ENCODE data around the gene CFL1.

The CFL1 gene

DNA sequence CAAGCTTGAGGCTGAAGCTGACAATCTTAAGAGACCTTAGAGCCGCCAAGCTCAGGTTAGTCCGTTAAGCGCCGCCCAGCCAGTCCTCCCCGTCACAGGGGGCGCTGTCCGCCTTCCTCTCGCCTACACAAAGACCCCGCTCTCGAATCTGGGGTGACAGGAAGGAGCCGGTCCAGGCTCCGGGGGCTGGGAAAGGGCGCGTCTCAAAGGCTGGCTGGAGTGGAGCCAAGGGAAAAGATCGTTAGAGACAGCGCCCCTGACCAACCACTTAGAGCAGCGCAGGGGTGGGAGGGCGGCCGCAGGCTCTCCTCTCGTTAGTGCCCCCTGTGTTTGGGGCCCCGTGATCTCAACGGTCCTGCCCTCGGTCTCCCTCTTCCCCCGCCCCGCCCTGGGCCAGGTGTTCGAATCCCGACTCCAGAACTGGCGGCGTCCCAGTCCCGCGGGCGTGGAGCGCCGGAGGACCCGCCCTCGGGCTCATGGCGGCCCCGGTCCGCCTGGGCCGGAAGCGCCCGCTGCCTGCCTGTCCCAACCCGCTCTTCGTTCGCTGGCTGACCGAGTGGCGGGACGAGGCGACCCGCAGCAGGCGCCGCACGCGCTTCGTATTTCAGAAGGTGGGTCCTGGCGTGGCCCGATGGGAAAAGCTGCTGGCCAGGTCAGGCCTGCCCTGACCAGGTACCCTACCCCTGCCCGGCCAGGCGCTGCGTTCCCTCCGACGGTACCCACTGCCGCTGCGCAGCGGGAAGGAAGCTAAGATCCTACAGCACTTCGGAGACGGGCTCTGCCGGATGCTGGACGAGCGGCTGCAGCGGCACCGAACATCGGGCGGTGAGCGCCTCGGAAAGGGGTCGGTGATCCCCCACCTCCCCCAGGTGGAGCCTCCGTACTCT, 2.5 kb upstream of the CFL1 start, which contains the start of gene MUS81:
Gene MUS81 (plus strand): TSS at position 156 of the 887 bp plus-strand sequence. CDS start 321 bp downstream, at position 477.
- peak within 1 kb of the TSS; percentile 98 for H3K9ac ChIP-seq (ENCODE audit: low read depth, low read length, poor library complexity, severe bottlenecking)
- H3F3A ChIP-seq (ENCODE audit: low read depth), result 0 out of 2 replicates have a peak, but pooled peaks cover 7% of the 10 kb centered on the region
- H3K36me3 ChIP-seq (ENCODE audit: insufficient read depth, low read length), result peaks cover 34% of the 10 kb centered on the region; the same call in 1 of the 2 replicates
- H3K27me3 ChIP-seq (ENCODE audit: insufficient read depth, low read length, poor library complexity, severe bottlenecking), result peaks cover 11% of the 10 kb centered on the region
- peaks cover 38% of the 10 kb centered on the region for H3K4me1 ChIP-seq (ENCODE audit: insufficient read depth, low read length, poor library complexity, severe bottlenecking)
- no peaks in the 10 kb centered on the region for H3K9me3 ChIP-seq (ENCODE audit: insufficient read depth, low read depth, low read length)
- peak within 1 kb of the TSS; percentile 87; the same call in 1 of the 2 replicates for H2AFZ ChIP-seq (ENCODE audit: low read length)
- H3K4me3 ChIP-seq (ENCODE audit: low read length, poor library complexity, severe bottlenecking), result peak within 1 kb of the TSS; percentile 80
- no peaks in the 10 kb centered on the region for H3K9me2 ChIP-seq (replicated peaks; ENCODE audit: low read depth, low read length)
- H4K20me1 ChIP-seq (ENCODE audit: insufficient read depth, low read length, poor library complexity, severe bottlenecking), result peaks cover 42% of the 10 kb centered on the region
- peak within 1 kb of the TSS; percentile 99 for H3K4me2 ChIP-seq (ENCODE audit: low read depth, low read length, poor library complexity, severe bottlenecking)
- no peak for TF ChIP-seq EZH2phosphoT487 (IDR thresholded peaks at IDR 0.05; ENCODE audit: borderline replicate concordance)
- TF ChIP-seq, protein P1, sequence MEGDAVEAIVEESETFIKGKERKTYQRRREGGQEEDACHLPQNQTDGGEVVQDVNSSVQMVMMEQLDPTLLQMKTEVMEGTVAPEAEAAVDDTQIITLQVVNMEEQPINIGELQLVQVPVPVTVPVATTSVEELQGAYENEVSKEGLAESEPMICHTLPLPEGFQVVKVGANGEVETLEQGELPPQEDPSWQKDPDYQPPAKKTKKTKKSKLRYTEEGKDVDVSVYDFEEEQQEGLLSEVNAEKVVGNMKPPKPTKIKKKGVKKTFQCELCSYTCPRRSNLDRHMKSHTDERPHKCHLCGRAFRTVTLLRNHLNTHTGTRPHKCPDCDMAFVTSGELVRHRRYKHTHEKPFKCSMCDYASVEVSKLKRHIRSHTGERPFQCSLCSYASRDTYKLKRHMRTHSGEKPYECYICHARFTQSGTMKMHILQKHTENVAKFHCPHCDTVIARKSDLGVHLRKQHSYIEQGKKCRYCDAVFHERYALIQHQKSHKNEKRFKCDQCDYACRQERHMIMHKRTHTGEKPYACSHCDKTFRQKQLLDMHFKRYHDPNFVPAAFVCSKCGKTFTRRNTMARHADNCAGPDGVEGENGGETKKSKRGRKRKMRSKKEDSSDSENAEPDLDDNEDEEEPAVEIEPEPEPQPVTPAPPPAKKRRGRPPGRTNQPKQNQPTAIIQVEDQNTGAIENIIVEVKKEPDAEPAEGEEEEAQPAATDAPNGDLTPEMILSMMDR (conservative IDR thresholded peaks at IDR 0.05; ENCODE audit: low read length), result peak; percentile 90
- H3K79me2 ChIP-seq (ENCODE audit: insufficient read depth, low read length), result peaks cover 72% of the 10 kb centered on the region

DNA sequence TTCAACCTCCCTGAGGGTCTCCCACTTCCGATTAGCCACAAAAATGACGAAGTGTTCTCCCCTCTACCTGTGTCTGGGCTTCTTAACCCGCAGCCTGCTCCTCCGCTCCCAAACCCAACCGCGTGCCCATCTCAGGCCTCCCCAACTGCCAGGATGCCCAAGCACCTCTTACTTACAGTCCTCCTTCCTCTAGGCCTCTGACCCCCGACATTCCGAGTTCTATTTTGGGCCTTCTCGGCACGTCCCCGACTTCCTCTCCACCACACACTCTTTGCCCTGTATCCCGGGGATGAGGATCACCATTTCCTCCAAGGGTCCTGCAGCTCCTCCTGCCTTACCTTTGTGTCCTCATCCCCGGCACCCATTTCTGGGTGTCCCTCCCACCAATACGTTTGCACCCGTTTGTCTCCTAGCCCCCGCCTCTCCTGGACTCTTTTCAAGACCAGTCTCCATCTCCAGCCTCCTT, 1.9 kb upstream of the CFL1 start:
- Histone ChIP-seq H3K4me1 (ENCODE audit: insufficient read depth, low read length, poor library complexity, severe bottlenecking) (peaks cover 42% of the 10 kb centered on the region), H3F3A (ENCODE audit: low read depth) (0 out of 2 replicates have a peak, but pooled peaks cover 7% of the 10 kb centered on the region), H3K4me3 (ENCODE audit: low read length, poor library complexity, severe bottlenecking) (peak overlapping the region; percentile 80), H3K79me2 (ENCODE audit: insufficient read depth, low read length) (peaks cover 73% of the 10 kb centered on the region), H3K9ac (ENCODE audit: low read depth, low read length, poor library complexity, severe bottlenecking) (peak overlapping the region; percentile 98), H3K36me3 (ENCODE audit: insufficient read depth, low read length) (peaks cover 34% of the 10 kb centered on the region; the same call in 1 of the 2 replicates), H3K9me2 (replicated peaks; ENCODE audit: low read depth, low read length) (no peaks in the 10 kb centered on the region), H4K20me1 (ENCODE audit: insufficient read depth, low read length, poor library complexity, severe bottlenecking) (peaks cover 49% of the 10 kb centered on the region), H3K27me3 (ENCODE audit: insufficient read depth, low read length, poor library complexity, severe bottlenecking) (peaks cover 11% of the 10 kb centered on the region), H3K9me3 (ENCODE audit: insufficient read depth, low read depth, low read length) (no peaks in the 10 kb centered on the region), H3K4me2 (ENCODE audit: low read depth, low read length, poor library complexity, severe bottlenecking) (peak overlapping the region; percentile 95), H2AFZ (ENCODE audit: low read length) (peak overlapping the region; percentile 13; the same call in 1 of the 2 replicates)
- TF ChIP-seq, protein P1 (conservative IDR thresholded peaks at IDR 0.05; ENCODE audit: low read length), result no peak
- TF ChIP-seq EZH2phosphoT487 (IDR thresholded peaks at IDR 0.05; ENCODE audit: borderline replicate concordance), result no peak

DNA sequence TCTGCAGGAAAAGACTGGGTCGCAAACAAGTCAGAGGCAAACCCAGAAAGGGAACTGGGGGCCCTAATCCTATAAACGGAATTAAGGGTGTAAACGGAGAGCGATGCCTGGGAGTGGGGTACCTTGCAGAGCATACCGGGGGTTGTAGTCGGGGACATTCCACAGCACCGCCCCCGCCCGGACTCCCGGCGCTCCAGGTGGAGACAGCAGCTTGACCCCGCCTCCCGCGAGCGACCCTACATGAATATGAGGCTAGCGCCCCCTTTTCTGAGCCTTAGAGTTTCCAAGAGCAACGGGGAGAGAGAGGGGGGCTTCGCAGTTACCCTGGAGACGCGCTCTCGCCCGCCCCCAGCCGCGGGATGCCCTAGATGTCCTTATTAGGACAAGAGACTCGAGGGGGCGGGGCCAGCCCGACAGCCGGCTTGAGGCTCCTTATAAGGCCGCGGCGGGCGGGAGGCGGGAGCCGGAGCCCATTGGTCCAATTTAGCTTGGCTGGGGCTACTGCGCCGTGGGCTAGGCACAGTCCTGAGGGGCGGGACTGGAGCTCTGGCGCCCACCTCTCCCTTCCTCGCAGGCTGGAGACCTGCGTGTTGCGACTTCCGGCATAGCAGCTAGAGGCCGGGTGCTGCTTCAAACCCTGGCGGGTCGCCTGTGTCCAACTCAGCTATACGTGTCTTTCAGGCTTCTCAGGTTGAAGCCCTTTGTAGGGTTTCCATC, 1.3 kb upstream of the CFL1 start:
- Histone ChIP-seq H3K36me3 (ENCODE audit: insufficient read depth, low read length) (peaks cover 34% of the 10 kb centered on the region; the same call in 1 of the 2 replicates), H4K20me1 (ENCODE audit: insufficient read depth, low read length, poor library complexity, severe bottlenecking) (peaks cover 55% of the 10 kb centered on the region), H2AFZ (ENCODE audit: low read length) (peak overlapping the region; percentile 87), H3K4me3 (ENCODE audit: low read length, poor library complexity, severe bottlenecking) (peak overlapping the region; percentile 80), H3K27me3 (ENCODE audit: insufficient read depth, low read length, poor library complexity, severe bottlenecking) (peaks cover 11% of the 10 kb centered on the region), H3K79me2 (ENCODE audit: insufficient read depth, low read length) (peaks cover 74% of the 10 kb centered on the region), H3F3A (ENCODE audit: low read depth) (0 out of 2 replicates have a peak, but pooled peaks cover 7% of the 10 kb centered on the region), H3K9ac (ENCODE audit: low read depth, low read length, poor library complexity, severe bottlenecking) (peak overlapping the region; percentile 98), H3K9me3 (ENCODE audit: insufficient read depth, low read depth, low read length) (no peaks in the 10 kb centered on the region), H3K4me1 (ENCODE audit: insufficient read depth, low read length, poor library complexity, severe bottlenecking) (peaks cover 47% of the 10 kb centered on the region), H3K4me2 (ENCODE audit: low read depth, low read length, poor library complexity, severe bottlenecking) (peak overlapping the region; percentile 95), H3K9me2 (replicated peaks; ENCODE audit: low read depth, low read length) (no peaks in the 10 kb centered on the region)
- TF ChIP-seq EZH2phosphoT487 (IDR thresholded peaks at IDR 0.05; ENCODE audit: borderline replicate concordance), result no peak
- TF ChIP-seq, protein P1 (conservative IDR thresholded peaks at IDR 0.05; ENCODE audit: low read length), result peak; percentile 40
